ENCODE data around the gene TFF3. TPM values are rescaled to one million over a fixed set of nuclear protein-coding genes. Genes with fewer than 3 reads are reported as not detected.

The TFF3 gene
- 0.26 and 0.64 TPM in 2 replicates for total RNA-seq

- H3K27me3 ChIP-seq (ENCODE audit: control insufficient read depth, insufficient read depth, low read length) = no peaks in the 10 kb centered on the region
- no peak within 1 kb of the TSS for H3K4me3 ChIP-seq (ENCODE audit: low read depth, low read length)
- FAIRE-seq (no peak), DNase-seq (ENCODE audit: low read depth) (peak; percentile 47)
- H3K36me3 ChIP-seq (ENCODE audit: control insufficient read depth, insufficient read depth, low read length) = no peaks in the 10 kb centered on the region
- no peak for TF ChIP-seq CTCF (IDR thresholded peaks at IDR 0.05; ENCODE audit: insufficient read depth, low read length, severe bottlenecking)
These were observed at the start of gene TFF3 for GRCh38 chr21:42315296-42315891. Gene TFF3, minus strand, starts transcription at chr21:42315409. Its CDS starts 35 bp downstream, at chr21:42315374.

- no peak for FAIRE-seq
- no peak overlapping the region for H3K4me3 ChIP-seq (ENCODE audit: low read depth, low read length)
- H3K36me3 ChIP-seq (ENCODE audit: control insufficient read depth, insufficient read depth, low read length) = no peaks in the 10 kb centered on the region
- DNase-seq (ENCODE audit: low read depth) = no peak
- no peak for TF ChIP-seq CTCF (IDR thresholded peaks at IDR 0.05; ENCODE audit: insufficient read depth, low read length, severe bottlenecking)
- H3K27me3 ChIP-seq (ENCODE audit: control insufficient read depth, insufficient read depth, low read length) = no peaks in the 10 kb centered on the region
These were observed 49.2 kb upstream of the TFF3 start for GRCh38 chr21:42364304-42364865.

- FAIRE-seq = peak; percentile 40
- H3K27me3 ChIP-seq (ENCODE audit: control insufficient read depth, insufficient read depth, low read length) = no peaks in the 10 kb centered on the region
These were observed 48.1 kb upstream of the TFF3 start for GRCh38 chr21:42363312-42363711.

GRCh38 chr21:42362700-42363099 lies 47.5 kb upstream of the TFF3 start:
- DNase-seq (ENCODE audit: low read depth) = no peak
- H3K27me3 ChIP-seq (ENCODE audit: control insufficient read depth, insufficient read depth, low read length) = no peaks in the 10 kb centered on the region
- FAIRE-seq = no peak
- no peak overlapping the region for H3K4me3 ChIP-seq (ENCODE audit: low read depth, low read length)
- TF ChIP-seq CTCF (IDR thresholded peaks at IDR 0.05; ENCODE audit: insufficient read depth, low read length, severe bottlenecking) = no peak
- H3K36me3 ChIP-seq (ENCODE audit: control insufficient read depth, insufficient read depth, low read length) = no peaks in the 10 kb centered on the region

More at GRCh38 chr21:42363312-42363711, 48.1 kb upstream of the TFF3 start:
- DNase-seq (ENCODE audit: low read depth) = peak; percentile 8
- no peak for TF ChIP-seq CTCF (IDR thresholded peaks at IDR 0.05; ENCODE audit: insufficient read depth, low read length, severe bottlenecking)
- H3K4me3 ChIP-seq (ENCODE audit: low read depth, low read length) = no peak overlapping the region
- H3K36me3 ChIP-seq (ENCODE audit: control insufficient read depth, insufficient read depth, low read length) = no peaks in the 10 kb centered on the region

GRCh38 chr21:42362198-42362597 lies 47.0 kb upstream of the TFF3 start:
- DNase-seq (ENCODE audit: low read depth) = no peak
- Histone ChIP-seq H3K27me3 (ENCODE audit: control insufficient read depth, insufficient read depth, low read length) (no peaks in the 10 kb centered on the region), H3K36me3 (ENCODE audit: control insufficient read depth, insufficient read depth, low read length) (no peaks in the 10 kb centered on the region), H3K4me3 (ENCODE audit: low read depth, low read length) (no peak overlapping the region)
- no peak for FAIRE-seq
- TF ChIP-seq CTCF (IDR thresholded peaks at IDR 0.05; ENCODE audit: insufficient read depth, low read length, severe bottlenecking) = no peak

- no peak for TF ChIP-seq CTCF (IDR thresholded peaks at IDR 0.05; ENCODE audit: insufficient read depth, low read length, severe bottlenecking)
- FAIRE-seq = no peak
These were observed 46.1 kb upstream of the TFF3 start for GRCh38 chr21:42361286-42361685.

More at GRCh38 chr21:42361286-42361685, 46.1 kb upstream of the TFF3 start:
- no peak for DNase-seq (ENCODE audit: low read depth)
- no peaks in the 10 kb centered on the region for H3K36me3 ChIP-seq (ENCODE audit: control insufficient read depth, insufficient read depth, low read length)
- no peaks in the 10 kb centered on the region for H3K27me3 ChIP-seq (ENCODE audit: control insufficient read depth, insufficient read depth, low read length)
- no peak overlapping the region for H3K4me3 ChIP-seq (ENCODE audit: low read depth, low read length)
